Neutrophil (primary cell): ENCODE results near the gene ZNRF2.

Experiments
- H3K27ac ChIP-seq: fragments of 200-600 bp; sonication (generic); 2 replicates; pipeline ENCODE4 v1.5.1; 2016; ENCODE audit warnings: mild to moderate bottlenecking, moderate library complexity
- H3K27me3 ChIP-seq: fragments of 200-600 bp; sonication (generic); 2 replicates; pipeline ENCODE4 v1.6.0; 2016; ENCODE audit warnings: mild to moderate bottlenecking
- H3K36me3 ChIP-seq: fragments of 200-600 bp; sonication (generic); 2 replicates; pipeline ENCODE4 v1.5.1; 2017
- H3K4me1 ChIP-seq, 2 experiments: fragments of 200-600 bp in 1 of 2; sonication (generic) in 1 of 2; 1 replicate in 1 of 2; 2 replicates in 1 of 2; pipeline versions ENCODE4 v1.5.1 to v1.6.1; 2013 to 2016; ENCODE audit warnings: low read depth in 1 of 2, low read length in 1 of 2, mild to moderate bottlenecking in 1 of 2, moderate library complexity in 1 of 2; ENCODE audit not compliant: control insufficient read depth in 1 of 2, insufficient read depth in 1 of 2
- H3K4me3 ChIP-seq, 2 experiments: fragments of 200-600 bp in 1 of 2; sonication (generic) in 1 of 2; 1 replicate in 1 of 2; 2 replicates in 1 of 2; pipeline ENCODE4 v1.5.1; 2013 to 2016; ENCODE audit warnings: low read depth in 1 of 2, low read length in 1 of 2, mild to moderate bottlenecking in 1 of 2, moderate library complexity in 1 of 2
- H3K9me3 ChIP-seq: fragments of 200-600 bp; sonication (generic); 2 replicates; pipeline ENCODE4 v1.5.1; 2016
- TF ChIP-seq, protein P1 (sequence below): fragments of 200-600 bp; sonication (generic); IDR thresholded peaks from 2 replicates; pipeline ENCODE4 v1.5.1; 2016; ENCODE audit warnings: antibody characterized with exemption

The ZNRF2 gene

DNA sequence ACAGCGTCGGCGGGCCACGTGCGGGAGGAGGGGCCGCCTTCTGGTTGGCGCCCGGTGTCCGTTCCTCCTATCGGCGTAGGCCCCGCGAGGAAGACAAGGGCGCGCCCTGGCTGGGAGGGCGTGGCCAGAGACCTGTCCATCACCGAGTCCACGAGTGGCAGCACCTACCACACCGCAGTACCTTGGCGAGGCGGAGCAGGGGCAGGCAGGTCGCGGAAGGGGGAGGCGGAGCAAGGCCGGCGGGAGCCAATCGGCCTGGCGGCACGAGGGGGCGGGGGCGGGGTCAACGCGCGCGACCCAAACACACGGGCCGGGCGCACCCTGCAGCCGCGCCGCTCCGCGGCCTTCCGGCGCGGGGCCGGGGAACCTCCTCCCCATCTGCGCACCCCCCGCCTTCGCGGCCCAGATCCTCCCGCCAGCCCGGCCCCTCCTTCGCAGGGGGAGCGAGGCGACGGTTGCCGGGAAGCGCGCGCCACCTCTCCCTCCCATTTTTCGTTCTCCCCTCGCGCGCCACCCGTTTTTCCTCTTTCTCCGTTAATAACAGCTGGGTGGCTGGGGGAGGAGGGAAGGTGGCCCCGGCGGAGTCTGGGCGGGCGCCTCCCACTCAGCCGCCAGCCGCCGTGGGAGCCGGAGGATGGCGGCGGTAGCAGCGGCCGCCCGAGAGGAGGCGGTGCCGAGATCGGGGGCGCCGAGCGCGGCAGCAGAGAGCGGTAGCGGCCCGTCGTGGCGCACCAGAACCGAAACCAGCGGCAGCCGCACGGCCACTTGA, at the start of gene ZNRF2:
Gene ZNRF2 (plus strand): TSS at position 300 of the 769 bp plus-strand sequence. CDS start 761 bp downstream, outside the sequence.
- TF ChIP-seq, protein P1, sequence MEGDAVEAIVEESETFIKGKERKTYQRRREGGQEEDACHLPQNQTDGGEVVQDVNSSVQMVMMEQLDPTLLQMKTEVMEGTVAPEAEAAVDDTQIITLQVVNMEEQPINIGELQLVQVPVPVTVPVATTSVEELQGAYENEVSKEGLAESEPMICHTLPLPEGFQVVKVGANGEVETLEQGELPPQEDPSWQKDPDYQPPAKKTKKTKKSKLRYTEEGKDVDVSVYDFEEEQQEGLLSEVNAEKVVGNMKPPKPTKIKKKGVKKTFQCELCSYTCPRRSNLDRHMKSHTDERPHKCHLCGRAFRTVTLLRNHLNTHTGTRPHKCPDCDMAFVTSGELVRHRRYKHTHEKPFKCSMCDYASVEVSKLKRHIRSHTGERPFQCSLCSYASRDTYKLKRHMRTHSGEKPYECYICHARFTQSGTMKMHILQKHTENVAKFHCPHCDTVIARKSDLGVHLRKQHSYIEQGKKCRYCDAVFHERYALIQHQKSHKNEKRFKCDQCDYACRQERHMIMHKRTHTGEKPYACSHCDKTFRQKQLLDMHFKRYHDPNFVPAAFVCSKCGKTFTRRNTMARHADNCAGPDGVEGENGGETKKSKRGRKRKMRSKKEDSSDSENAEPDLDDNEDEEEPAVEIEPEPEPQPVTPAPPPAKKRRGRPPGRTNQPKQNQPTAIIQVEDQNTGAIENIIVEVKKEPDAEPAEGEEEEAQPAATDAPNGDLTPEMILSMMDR: peak; percentile 76
- no peaks in the 10 kb centered on the region for H3K9me3 ChIP-seq
- no peaks in the 10 kb centered on the region for H3K27me3 ChIP-seq
- H3K4me1 ChIP-seq: peaks cover 27 to 34% of the 10 kb centered on the region in 2 experiments
- H3K4me3 ChIP-seq: peak within 1 kb of the TSS; percentile 66 to 93
- peak within 1 kb of the TSS; percentile 98 for H3K27ac ChIP-seq
- peaks cover 3% of the 10 kb centered on the region for H3K36me3 ChIP-seq

DNA sequence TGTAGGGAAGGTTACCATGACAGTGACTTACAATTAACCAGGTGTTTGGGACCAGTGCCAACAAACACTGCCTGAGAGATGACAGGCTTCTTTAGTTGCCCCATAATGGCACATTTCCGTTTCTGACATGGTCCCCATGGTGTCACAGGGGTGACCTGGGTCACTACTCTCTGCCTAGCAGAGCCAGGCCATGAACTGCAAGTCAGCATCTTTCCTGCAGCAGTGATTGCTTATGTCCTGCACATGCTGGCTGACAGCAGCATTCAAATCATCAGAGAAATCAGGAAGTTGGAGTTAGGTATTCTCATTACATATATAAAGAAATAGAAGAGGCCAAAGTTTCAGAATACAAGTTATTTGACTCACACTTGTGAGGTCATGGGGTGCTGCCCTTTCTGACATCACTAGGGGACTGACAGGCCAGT, 47.1 kb upstream of the ZNRF2 start:
- peaks cover 35% of the 10 kb centered on the region for H3K27me3 ChIP-seq

DNA sequence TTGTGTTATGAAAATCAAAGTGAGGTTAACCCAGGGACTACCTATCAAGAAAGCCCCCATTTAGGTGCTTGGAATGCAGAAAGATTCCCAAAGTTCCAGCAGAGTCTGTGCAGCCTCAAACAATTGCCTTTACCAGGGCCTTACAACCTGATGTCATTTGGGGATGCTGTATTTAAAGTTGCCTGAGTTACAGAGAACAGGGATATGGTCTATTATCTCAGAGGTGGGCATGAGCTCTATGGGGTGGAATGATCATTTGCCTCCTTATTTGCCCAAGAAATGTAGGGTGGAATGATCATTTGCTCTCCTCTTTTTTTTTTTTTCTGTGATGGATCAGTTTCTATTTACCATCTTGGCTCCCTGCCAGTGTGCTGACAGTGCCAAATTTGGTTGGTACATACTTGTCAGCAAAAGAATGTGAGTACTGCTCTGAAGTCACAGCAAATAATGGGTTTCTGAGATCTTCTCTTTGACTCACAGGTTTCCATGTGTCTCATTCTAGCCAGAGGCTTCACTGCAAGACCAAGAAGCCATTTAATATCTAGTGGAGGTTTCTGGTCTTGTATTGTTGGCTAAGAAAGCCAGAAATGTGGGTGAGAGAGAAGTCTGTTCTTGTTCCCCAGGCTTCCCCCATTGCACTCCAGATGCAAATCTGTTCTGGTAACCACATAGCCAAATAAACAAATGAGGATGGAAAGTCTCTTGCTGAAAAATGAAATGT, 45.5 kb upstream of the ZNRF2 start:
- H3K27ac ChIP-seq: no peak overlapping the region

More for the DNA sequence above, 47.1 kb upstream of the ZNRF2 start:
- Histone ChIP-seq H3K4me3 (no peak overlapping the region), H3K4me1 (no peaks in the 10 kb centered on the region), H3K9me3 (no peaks in the 10 kb centered on the region), H3K27ac (no peak overlapping the region), H3K36me3 (no peaks in the 10 kb centered on the region)
- TF ChIP-seq, protein P1: no peak

DNA sequence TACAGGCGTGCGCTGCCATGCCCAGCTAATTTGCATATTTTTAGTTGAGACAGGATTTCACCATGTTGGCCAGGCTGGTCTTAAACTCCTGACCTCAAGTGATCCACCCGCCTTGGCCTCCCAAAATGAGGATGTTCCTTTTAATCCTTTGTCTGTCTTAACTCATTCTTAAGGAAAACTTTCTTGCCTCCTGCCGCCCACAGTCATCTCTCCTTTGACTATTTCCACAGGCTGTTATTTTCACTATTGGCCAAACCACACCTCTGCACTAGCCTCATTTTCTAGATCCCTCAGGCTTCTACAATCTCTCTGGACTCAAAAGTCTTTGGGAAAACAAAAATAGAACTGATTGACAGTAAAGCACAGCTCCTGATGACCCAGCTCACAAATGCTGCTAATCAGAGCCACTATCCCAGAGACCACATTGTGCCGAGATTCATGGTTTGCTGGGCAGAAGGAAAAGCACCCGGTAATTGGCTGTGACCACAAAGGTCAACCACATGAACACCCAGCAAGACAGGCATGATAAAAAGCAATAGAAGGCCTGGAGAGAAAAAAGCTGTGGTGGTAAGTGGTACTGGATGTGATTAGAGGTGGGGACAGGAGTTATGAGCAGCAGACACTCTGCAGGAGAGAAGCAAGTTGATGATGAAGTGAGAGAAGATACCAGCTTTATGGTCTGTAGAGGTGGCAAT, 44.1 kb upstream of the ZNRF2 start:
- no peaks in the 10 kb centered on the region for H3K9me3 ChIP-seq
- H3K27ac ChIP-seq: no peak overlapping the region
- H3K27me3 ChIP-seq: peaks cover 35% of the 10 kb centered on the region
- TF ChIP-seq, protein P1: no peak
- no peak overlapping the region for H3K4me3 ChIP-seq
- no peaks in the 10 kb centered on the region for H3K4me1 ChIP-seq
- H3K36me3 ChIP-seq: no peaks in the 10 kb centered on the region

More for the DNA sequence above, 45.5 kb upstream of the ZNRF2 start:
- no peaks in the 10 kb centered on the region for H3K9me3 ChIP-seq
- TF ChIP-seq, protein P1: no peak
- H3K27me3 ChIP-seq: peaks cover 35% of the 10 kb centered on the region
- no peak overlapping the region for H3K4me3 ChIP-seq
- no peaks in the 10 kb centered on the region for H3K4me1 ChIP-seq
- H3K36me3 ChIP-seq: no peaks in the 10 kb centered on the region

DNA sequence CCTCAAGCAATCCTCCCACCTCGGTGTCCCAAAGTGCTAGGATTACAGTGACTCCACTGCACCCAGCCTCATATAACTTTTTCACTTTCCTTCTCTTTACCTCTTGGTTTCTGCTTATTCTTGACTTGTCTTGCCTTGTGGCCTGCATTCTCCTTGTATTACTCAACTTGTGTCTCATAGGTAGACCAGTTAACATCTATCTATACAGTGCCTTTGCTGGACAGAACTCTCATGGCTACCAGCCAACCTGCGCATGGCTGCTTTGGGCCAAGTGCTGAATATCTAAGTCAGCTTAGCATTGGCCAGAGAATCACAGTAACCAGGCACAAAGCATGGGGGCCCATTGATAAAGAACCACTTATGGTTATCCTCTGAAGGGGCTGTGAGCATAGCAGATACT, 42.6 kb upstream of the ZNRF2 start:
- Histone ChIP-seq H3K4me1 (no peaks in the 10 kb centered on the region), H3K4me3 (no peak overlapping the region), H3K27ac (no peak overlapping the region), H3K36me3 (no peaks in the 10 kb centered on the region), H3K9me3 (no peaks in the 10 kb centered on the region), H3K27me3 (peaks cover 35% of the 10 kb centered on the region)
- TF ChIP-seq, protein P1: no peak
